Smooth muscle cell (in vitro differentiated cells): ENCODE data around the gene ZNF497. TPM values are rescaled to one million over a fixed set of nuclear protein-coding genes. Genes with fewer than 3 reads are reported as not detected.

Experiments used
- DNase-seq: peaks from one replicate; lab custom pipeline; 2025; ENCODE audit not compliant: unreplicated experiment; lab: John Stamatoyannopoulos, UW
- H2AFZ ChIP-seq: fragments of 200-600 bp; sonication (generic); 2 replicates; pipeline ENCODE4 v1.6.0; 2016; ENCODE audit warnings: antibody characterized with exemption, low read depth, mild to moderate bottlenecking
- H3F3A ChIP-seq: fragments of 200-600 bp; sonication (generic); 2 replicates; pipeline ENCODE4 v1.6.0; 2017; ENCODE audit warnings: antibody characterized with exemption, low read depth
- H3K27ac ChIP-seq: fragments of 200-600 bp; sonication (generic); 2 replicates; pipeline ENCODE4 v1.5.1; 2016; ENCODE audit warnings: low read depth, mild to moderate bottlenecking
- H3K27me3 ChIP-seq: fragments of 200-600 bp; sonication (generic); 2 replicates; pipeline ENCODE4 v1.6.1; 2016; ENCODE audit warnings: low read depth, mild to moderate bottlenecking
- H3K36me3 ChIP-seq: fragments of 200-600 bp; sonication (generic); 2 replicates; pipeline ENCODE4 v1.5.1; 2016; ENCODE audit warnings: low read depth
- H3K4me1 ChIP-seq: fragments of 200-600 bp; sonication (generic); 2 replicates; pipeline ENCODE4 v1.5.1; 2016; ENCODE audit warnings: low read depth
- H3K4me2 ChIP-seq: fragments of 200-600 bp; sonication (generic); 2 replicates; pipeline ENCODE4 v1.6.0; 2016; ENCODE audit warnings: mild to moderate bottlenecking
- H3K4me3 ChIP-seq: fragments of 200-600 bp; sonication (generic); 2 replicates; pipeline ENCODE4 v1.5.1; 2016; ENCODE audit warnings: mild to moderate bottlenecking
- H3K79me2 ChIP-seq: fragments of 200-600 bp; sonication (generic); 2 replicates; pipeline ENCODE4 v1.6.0; 2016; ENCODE audit warnings: low read depth, mild to moderate bottlenecking
- H3K9ac ChIP-seq: fragments of 200-600 bp; sonication (generic); 2 replicates; pipeline ENCODE4 v1.6.0; 2016; ENCODE audit warnings: low read depth
- H3K9me3 ChIP-seq: fragments of 200-600 bp; sonication (generic); replicated peaks from 2 replicates; pipeline ENCODE4 v1.5.1; 2016; ENCODE audit warnings: low read depth
- H4K20me1 ChIP-seq: fragments of 200-600 bp; sonication (generic); 2 replicates; pipeline ENCODE4 v1.6.0; 2016; ENCODE audit warnings: low read depth
- CTCF ChIP-seq: fragments of 200-600 bp; sonication (generic); IDR thresholded peaks from 2 replicates; pipeline ENCODE4 v1.5.1; 2017; ENCODE audit warnings: borderline replicate concordance, mild to moderate bottlenecking, antibody characterized with exemption; ENCODE audit not compliant: insufficient read depth, poor library complexity, severe bottlenecking
- WGBS: methylation state at CpG from one replicate; pipeline ENCODE4 v1.1.7; 2016; ENCODE audit warnings: low lambda C conversion rate; 5-methylcytosine and 5-hydroxymethylcytosine counted together
- polyA plus RNA-seq: library from polyadenylated mRNA; unstranded; fragments of >200 nt; fragmentation: Nextera tagmentation; extraction: Ambion mirVana; gene quantifications from 2 replicates; pipeline ENCODE4 v1.2.1, GENCODE V29; 2016
- total RNA-seq: library from RNA; depleted of rRNA; stranded (reverse); fragments of >200 nt; gene quantifications from 2 replicates; pipeline ENCODE4 v1.2.3, GENCODE V29; 2014

Gene ZNF497
- total and polyA plus RNA-seq, 2 experiments from 2014 or later: 0.58 to 4.6 TPM

GRCh38 chr19:58387338-58388174 lies 25.0 kb upstream of the ZNF497 start:
- peaks cover 17% of the 10 kb centered on the region for H3K4me1 ChIP-seq
- no peak for DNase-seq
- H3F3A ChIP-seq: no peaks in the 10 kb centered on the region
- no peak overlapping the region for H2AFZ ChIP-seq
- peak overlapping the region; percentile 99 for H3K4me2 ChIP-seq
- WGBS: 9% methylated on average over 39 of the region's 39 CpGs
- TF ChIP-seq CTCF: no peak
- no peaks in the 10 kb centered on the region for H3K27me3 ChIP-seq
- peaks cover 55% of the 10 kb centered on the region for H3K79me2 ChIP-seq
- peak overlapping the region; percentile 91 for H3K27ac ChIP-seq
- H4K20me1 ChIP-seq: peaks cover 51% of the 10 kb centered on the region
- no peaks in the 10 kb centered on the region for H3K9me3 ChIP-seq
- H3K4me3 ChIP-seq: peak overlapping the region; percentile 68
- H3K36me3 ChIP-seq: no peaks in the 10 kb centered on the region
- peak overlapping the region; percentile 88 for H3K9ac ChIP-seq

DNA sequence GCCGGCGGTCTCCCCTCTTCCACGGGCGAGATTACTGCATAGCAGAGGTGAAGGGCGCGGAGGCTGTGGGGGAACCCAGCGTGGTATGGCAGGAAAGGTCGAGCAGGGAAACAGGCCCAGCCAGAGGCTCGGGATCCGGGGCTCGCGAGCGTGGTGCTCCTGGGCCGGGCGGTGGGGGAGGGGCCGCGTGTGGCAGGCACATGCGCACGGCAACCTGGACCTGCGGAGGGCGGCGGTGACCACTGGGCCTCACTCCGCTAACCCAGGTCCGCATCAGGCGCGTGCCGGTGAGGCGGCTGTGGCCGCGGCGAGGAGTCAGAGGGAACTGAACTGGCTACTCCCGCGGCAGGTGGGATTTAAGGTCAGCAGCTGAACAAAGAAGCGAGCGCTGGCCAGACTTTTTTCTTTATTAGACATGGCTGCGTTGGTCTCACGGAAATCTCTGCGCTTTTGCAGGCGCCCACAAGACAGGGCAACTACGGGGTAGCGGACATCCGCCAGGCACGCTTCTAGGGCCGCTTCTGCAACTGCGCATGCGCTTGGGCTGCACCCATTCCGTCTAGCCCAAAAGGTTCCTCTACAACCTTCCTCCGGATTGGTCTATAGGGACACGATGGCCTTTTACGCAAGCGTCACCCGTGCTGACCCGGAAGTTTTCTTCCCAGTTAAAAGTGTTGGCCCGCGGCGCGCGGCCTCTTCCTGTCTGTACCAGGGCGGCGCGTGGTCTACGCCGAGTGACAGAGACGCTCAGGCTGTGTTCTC lies 24.2 kb upstream of the ZNF497 start, which contains the start of gene RPS5:
Gene RPS5, plus strand, starts transcription at position 694 of the 762 bp plus-strand sequence. CDS start 869 bp downstream, outside the sequence.
- no peaks in the 10 kb centered on the region for H3K27me3 ChIP-seq
- H3K4me1 ChIP-seq: peaks cover 17% of the 10 kb centered on the region
- H3K27ac ChIP-seq: peak within 1 kb of the TSS; percentile 91
- no peak for TF ChIP-seq CTCF
- peaks cover 52% of the 10 kb centered on the region for H3K79me2 ChIP-seq
- peak; percentile 76 for DNase-seq
- peak within 1 kb of the TSS; percentile 68 for H3K4me3 ChIP-seq
- peak within 1 kb of the TSS; percentile 88 for H3K9ac ChIP-seq
- no peaks in the 10 kb centered on the region for H3F3A ChIP-seq
- peaks cover 43% of the 10 kb centered on the region for H4K20me1 ChIP-seq
- peak within 1 kb of the TSS; percentile 99 for H3K4me2 ChIP-seq
- H2AFZ ChIP-seq: peak within 1 kb of the TSS; percentile 81
- no peaks in the 10 kb centered on the region for H3K9me3 ChIP-seq
- WGBS: under 1% methylated on average over 60 of the region's 64 CpGs
- no peaks in the 10 kb centered on the region for H3K36me3 ChIP-seq

GRCh38 chr19:58385891-58386575 lies 23.5 kb upstream of the ZNF497 start:
- 19% methylated on average over 33 of the region's 36 CpGs for WGBS
- Histone ChIP-seq H3K4me3 (peak overlapping the region; percentile 68), H3K4me1 (peaks cover 20% of the 10 kb centered on the region), H4K20me1 (peaks cover 36% of the 10 kb centered on the region), H3K9me3 (no peaks in the 10 kb centered on the region), H3K9ac (peak overlapping the region; percentile 88), H3K36me3 (no peaks in the 10 kb centered on the region), H3K79me2 (peaks cover 51% of the 10 kb centered on the region), H3K27ac (peak overlapping the region; percentile 91), H3K4me2 (peak overlapping the region; percentile 99), H3K27me3 (no peaks in the 10 kb centered on the region), H2AFZ (peak overlapping the region; percentile 81), H3F3A (no peaks in the 10 kb centered on the region)
- no peak for TF ChIP-seq CTCF
- no peak for DNase-seq
